ENCODE measurements around the gene TMOD2.

Gene TMOD2

GRCh38 chr15:51841406-51842040 lies 90.1 kb downstream of the TMOD2 start:
- Mint-ChIP-seq H3K4me3 (peak overlapping the region; percentile 60), H3K4me1 (ENCODE audit: low read depth) (peaks cover 87% of the 10 kb centered on the region), H3K27me3 (no peaks in the 10 kb centered on the region), H3K36me3 (peaks cover 5% of the 10 kb centered on the region), H3K9me3 (ENCODE audit: low read depth) (no peaks in the 10 kb centered on the region), H3K27ac (peak overlapping the region; percentile 56)

- Mint-ChIP-seq H3K27me3 (no peaks in the 10 kb centered on the region), H3K36me3 (peaks cover 5% of the 10 kb centered on the region), H3K27ac (peak overlapping the region; percentile 23), H3K4me3 (peak overlapping the region; percentile 36), H3K4me1 (ENCODE audit: low read depth) (peaks cover 88% of the 10 kb centered on the region), H3K9me3 (ENCODE audit: low read depth) (no peaks in the 10 kb centered on the region)
Measured at GRCh38 chr15:51842265-51842664, 90.9 kb downstream of the TMOD2 start.

GRCh38 chr15:51842852-51843737 lies 91.7 kb downstream of the TMOD2 start:
- Mint-ChIP-seq H3K9me3 (ENCODE audit: low read depth) (no peaks in the 10 kb centered on the region), H3K4me3 (peak overlapping the region; percentile 3), H3K27ac (peak overlapping the region; percentile 65), H3K4me1 (ENCODE audit: low read depth) (peaks cover 87% of the 10 kb centered on the region), H3K36me3 (peaks cover 5% of the 10 kb centered on the region), H3K27me3 (no peaks in the 10 kb centered on the region)

- Mint-ChIP-seq H3K27me3 (no peaks in the 10 kb centered on the region), H3K27ac (peak overlapping the region; percentile 24), H3K9me3 (ENCODE audit: low read depth) (no peaks in the 10 kb centered on the region), H3K4me3 (no peak overlapping the region), H3K4me1 (ENCODE audit: low read depth) (peaks cover 85% of the 10 kb centered on the region), H3K36me3 (peaks cover 5% of the 10 kb centered on the region)
Measured at GRCh38 chr15:51844747-51845426, 93.5 kb downstream of the TMOD2 start.

- peaks cover 85% of the 10 kb centered on the region for H3K4me1 Mint-ChIP-seq (ENCODE audit: low read depth)
- H3K27ac Mint-ChIP-seq: peak overlapping the region; percentile 67
- peak overlapping the region; percentile 50 for H3K4me3 Mint-ChIP-seq
- H3K9me3 Mint-ChIP-seq (ENCODE audit: low read depth): no peaks in the 10 kb centered on the region
- no peaks in the 10 kb centered on the region for H3K27me3 Mint-ChIP-seq
- peaks cover 5% of the 10 kb centered on the region for H3K36me3 Mint-ChIP-seq
Measured at GRCh38 chr15:51846066-51846462, 94.7 kb downstream of the TMOD2 start.

GRCh38 chr15:51846463-51847230 lies 95.2 kb downstream of the TMOD2 start:
- peaks cover 5% of the 10 kb centered on the region for H3K36me3 Mint-ChIP-seq
- peaks cover 83% of the 10 kb centered on the region for H3K4me1 Mint-ChIP-seq (ENCODE audit: low read depth)
- no peaks in the 10 kb centered on the region for H3K9me3 Mint-ChIP-seq (ENCODE audit: low read depth)
- no peaks in the 10 kb centered on the region for H3K27me3 Mint-ChIP-seq
- peak overlapping the region; percentile 67 for H3K27ac Mint-ChIP-seq
- peak overlapping the region; percentile 50 for H3K4me3 Mint-ChIP-seq

- Mint-ChIP-seq H3K9me3 (ENCODE audit: low read depth) (no peaks in the 10 kb centered on the region), H3K36me3 (peaks cover 2% of the 10 kb centered on the region), H3K4me1 (ENCODE audit: low read depth) (peaks cover 83% of the 10 kb centered on the region), H3K4me3 (no peak overlapping the region), H3K27me3 (no peaks in the 10 kb centered on the region), H3K27ac (peak overlapping the region; percentile 52)
Measured at GRCh38 chr15:51848811-51849210, 97.4 kb downstream of the TMOD2 start.

GRCh38 chr15:51849860-51850259 lies 98.5 kb downstream of the TMOD2 start:
- Mint-ChIP-seq H3K9me3 (ENCODE audit: low read depth) (no peaks in the 10 kb centered on the region), H3K27ac (peak overlapping the region; percentile 6), H3K4me3 (no peak overlapping the region), H3K4me1 (ENCODE audit: low read depth) (peaks cover 80% of the 10 kb centered on the region), H3K36me3 (peaks cover 2% of the 10 kb centered on the region), H3K27me3 (no peaks in the 10 kb centered on the region)

GRCh38 chr15:51853998-51854397 lies 102.6 kb downstream of the TMOD2 start:
- H3K4me3 Mint-ChIP-seq: no peak overlapping the region
- peaks cover 69% of the 10 kb centered on the region for H3K4me1 Mint-ChIP-seq (ENCODE audit: low read depth)
- no peaks in the 10 kb centered on the region for H3K27me3 Mint-ChIP-seq
- H3K27ac Mint-ChIP-seq: peak overlapping the region; percentile 18
- no peaks in the 10 kb centered on the region for H3K9me3 Mint-ChIP-seq (ENCODE audit: low read depth)
- H3K36me3 Mint-ChIP-seq: peaks cover 4% of the 10 kb centered on the region

GRCh38 chr15:51855612-51856011 lies 104.2 kb downstream of the TMOD2 start:
- Mint-ChIP-seq H3K27ac (no peak overlapping the region), H3K27me3 (no peaks in the 10 kb centered on the region), H3K4me1 (ENCODE audit: low read depth) (peaks cover 68% of the 10 kb centered on the region), H3K9me3 (ENCODE audit: low read depth) (no peaks in the 10 kb centered on the region), H3K4me3 (no peak overlapping the region), H3K36me3 (peaks cover 10% of the 10 kb centered on the region)

- Mint-ChIP-seq H3K9me3 (ENCODE audit: low read depth) (no peaks in the 10 kb centered on the region), H3K4me1 (ENCODE audit: low read depth) (peaks cover 70% of the 10 kb centered on the region), H3K27ac (no peak overlapping the region), H3K4me3 (no peak overlapping the region), H3K27me3 (no peaks in the 10 kb centered on the region), H3K36me3 (peaks cover 11% of the 10 kb centered on the region)
Measured at GRCh38 chr15:51856714-51857380, 105.5 kb downstream of the TMOD2 start.

- H3K4me3 Mint-ChIP-seq: peak overlapping the region; percentile 70
- H3K27ac Mint-ChIP-seq: peak overlapping the region; percentile 89
- peaks cover 22% of the 10 kb centered on the region for H3K36me3 Mint-ChIP-seq
- peaks cover 66% of the 10 kb centered on the region for H3K4me1 Mint-ChIP-seq (ENCODE audit: low read depth)
- H3K9me3 Mint-ChIP-seq (ENCODE audit: low read depth): no peaks in the 10 kb centered on the region
- H3K27me3 Mint-ChIP-seq: no peaks in the 10 kb centered on the region
Measured at GRCh38 chr15:51861557-51862359, 110.4 kb downstream of the TMOD2 start.

GRCh38 chr15:51863131-51863530 lies 111.7 kb downstream of the TMOD2 start:
- no peaks in the 10 kb centered on the region for H3K27me3 Mint-ChIP-seq
- H3K27ac Mint-ChIP-seq: peak overlapping the region; percentile 89
- no peaks in the 10 kb centered on the region for H3K9me3 Mint-ChIP-seq (ENCODE audit: low read depth)
- peaks cover 26% of the 10 kb centered on the region for H3K36me3 Mint-ChIP-seq
- H3K4me1 Mint-ChIP-seq (ENCODE audit: low read depth): peaks cover 60% of the 10 kb centered on the region
- H3K4me3 Mint-ChIP-seq: peak overlapping the region; percentile 70

Measured in activated naive CD8-positive, alpha-beta T cell (primary cell).